Activated CD8-positive, alpha-beta memory T cell treated with anti-CD3 and anti-CD28 coated beads for 4 hours (primary cell): ENCODE data around the gene FNIP1.
A peak's percentile ranks its signal among the peaks of the same experiment; 100 is the strongest.
"Not testable (repeated sequence)": the region's sequence is repeated elsewhere in the genome, so short reads cannot be mapped to it uniquely, and the experiment has no call there.

Experiments
- DNase-seq, 2 donors: peaks; one replicate each; pipeline ENCODE4 v3.0.0-alpha.2; 2020; ENCODE audit warnings: low read depth in 2 of 2

FNIP1 gene

GRCh38 chr5:131607903-131608540 is 188.8 kb downstream of the FNIP1 start:
- no peak for DNase-seq

GRCh38 chr5:131607418-131607817 is 189.4 kb downstream of the FNIP1 start:
- DNase-seq: no peak

GRCh38 chr5:131605086-131605485 is 191.7 kb downstream of the FNIP1 start:
- DNase-seq: no peak

- DNase-seq: peak in 1 of 2 donors; percentile 23
Measured at GRCh38 chr5:131595088-131596033, 201.5 kb downstream of the FNIP1 start.

GRCh38 chr5:131593921-131594320 is 202.9 kb downstream of the FNIP1 start:
- no peak for DNase-seq

GRCh38 chr5:131593436-131593835 is 203.4 kb downstream of the FNIP1 start:
- DNase-seq: not testable (repeated sequence)
